GM12878 (cell line): ENCODE measurements around the gene BTBD9. TPM values are rescaled to one million over a fixed set of nuclear protein-coding genes. Genes with fewer than 3 reads are reported as not detected.

Experiments
- ATAC-seq: fragments of 200-7000 bp; cut with Tn5 transposase; 3 replicates; pipeline ENCODE4 v1.9.1; 2020; ENCODE audit warnings: mild to moderate bottlenecking, moderate library complexity
- BruUV-seq: library from RNA; stranded (reverse); fragments of 400-500 nt; replicated peaks from 2 replicates; lab custom pipeline; 2021; lab: Mats Ljungman, UMichigan
- CTCF ChIA-PET: fragments of 300-600 bp; sonication (Branson Sonifier 250); formaldehyde crosslinking; extraction: SDS; loops from one replicate; lab custom pipeline; 2021; ENCODE audit warnings: inconsistent platforms; lab: Yijun Ruan, JAX
- POLR2A ChIA-PET: fragments of 350-600 bp; formaldehyde crosslinking; extraction: SDS; loops from one replicate; lab custom pipeline; 2021; ENCODE audit warnings: inconsistent platforms; lab: Charles Lee
- RAD21 ChIA-PET: fragments of 300-600 bp; sonication (Branson Sonifier 250); formaldehyde crosslinking; loops from one replicate; lab custom pipeline; 2023; ENCODE audit warnings: antibody characterized with exemption; ENCODE audit not compliant: unreplicated experiment; lab: Charles Lee
- SMC1A ChIA-PET: fragments of 300-600 bp; sonication (Branson Sonifier 250); formaldehyde crosslinking; loops from one replicate; lab custom pipeline; 2023; ENCODE audit not compliant: unreplicated experiment, uncharacterized antibody; lab: Charles Lee
- DNase-seq: peaks from one replicate; pipeline ENCODE4 v3.0.0-alpha.2; 2011; ENCODE audit warnings: low read depth, low spot score
- FAIRE-seq: peaks from 3 replicates; lab custom pipeline; 2011; peaks lifted over from hg19 to GRCh38; lab: Jason Lieb, UNC
- H2AFZ ChIP-seq: 2 replicates; pipeline ENCODE4 v1.6.0; 2011; ENCODE audit warnings: low read depth, low read length, control low read depth; ENCODE audit not compliant: control insufficient read depth
- H3K27ac ChIP-seq: 2 replicates; pipeline ENCODE4 v1.5.1; 2011; ENCODE audit warnings: control low read depth; ENCODE audit not compliant: control insufficient read depth, insufficient read depth
- H3K27me3 ChIP-seq, 2 experiments: replicated peaks in 1 of 2; 2 replicates each; pipeline versions ENCODE4 v1.6.0 to v1.6.1; 2011; ENCODE audit warnings: low read length in 1 of 2; ENCODE audit not compliant: control insufficient read depth in 2 of 2, insufficient read depth in 2 of 2
- H3K36me3 ChIP-seq, 2 experiments: 2 replicates each; pipeline ENCODE4 v1.5.1; 2011; ENCODE audit warnings: low read length in 1 of 2; ENCODE audit not compliant: control insufficient read depth in 2 of 2, insufficient read depth in 2 of 2
- H3K4me1 ChIP-seq: 2 replicates; pipeline ENCODE4 v1.6.1; 2011; ENCODE audit warnings: mild to moderate bottlenecking, low read length, moderate library complexity, mixed read lengths; ENCODE audit not compliant: control insufficient read depth, insufficient read depth
- H3K4me2 ChIP-seq: 2 replicates; pipeline ENCODE4 v1.6.0; 2011; ENCODE audit warnings: control low read depth; ENCODE audit not compliant: control insufficient read depth, insufficient read depth
- H3K4me3 ChIP-seq: fragments of 200-600 bp; sonication (generic); 2 replicates; pipeline ENCODE4 v1.5.1; 2016
- H3K79me2 ChIP-seq: 2 replicates; pipeline ENCODE4 v1.6.0; 2011; ENCODE audit warnings: low read length; ENCODE audit not compliant: control insufficient read depth, insufficient read depth
- H3K9ac ChIP-seq: 2 replicates; pipeline ENCODE4 v1.8.0; 2011; ENCODE audit warnings: low read length, control low read depth, mixed read lengths; ENCODE audit not compliant: control insufficient read depth, insufficient read depth
- H3K9me3 ChIP-seq: replicated peaks from 3 replicates; pipeline ENCODE4 v1.5.1; 2011; ENCODE audit warnings: mild to moderate bottlenecking, low read length; ENCODE audit not compliant: control insufficient read depth, insufficient read depth
- H4K20me1 ChIP-seq: 2 replicates; pipeline ENCODE4 v1.6.0; 2011; ENCODE audit not compliant: control insufficient read depth, insufficient read depth
- ATF2 ChIP-seq: IDR thresholded peaks from 2 replicates; pipeline ENCODE4 v1.6.1; 2012; ENCODE audit warnings: low read length, inconsistent platforms
- BCL11A ChIP-seq: IDR thresholded peaks from 2 replicates; pipeline ENCODE4 v1.6.1; 2011; ENCODE audit warnings: low read depth, low read length
- EGR1 ChIP-seq, 2 experiments: IDR thresholded peaks; 1 replicate in 1 of 2; 2 replicates in 1 of 2; pipeline ENCODE4 v1.6.1; 2011 to 2012; ENCODE audit warnings: low read depth in 2 of 2, low read length in 2 of 2, borderline replicate concordance in 1 of 2, mild to moderate bottlenecking in 1 of 2, moderate library complexity in 1 of 2
- FOS ChIP-seq: IDR thresholded peaks from 3 replicates; pipeline ENCODE4 v1.6.1; 2011; ENCODE audit warnings: borderline replicate concordance; ENCODE audit not compliant: insufficient read length; ENCODE audit errors: extremely low read depth
- HSF1 ChIP-seq: fragments of 150-350 bp; IDR thresholded peaks from 2 replicates; pipeline ENCODE4 v1.6.1; 2014; ENCODE audit warnings: mild to moderate bottlenecking, low read depth, low read length
- IKZF2 ChIP-seq, 2 experiments: fragments of 450-650 bp; IDR thresholded peaks; 2 replicates each; pipeline ENCODE4 v1.6.1; 2017; ENCODE audit warnings: mild to moderate bottlenecking in 2 of 2, moderate library complexity in 2 of 2
- NFYB ChIP-seq: IDR thresholded peaks from 2 replicates; pipeline ENCODE4 v1.6.1; 2011; ENCODE audit warnings: low read depth, mild to moderate bottlenecking, low read length, improper control_type of control experiment, moderate library complexity; ENCODE audit not compliant: insufficient read depth
- NRF1 ChIP-seq: conservative IDR thresholded peaks from 2 replicates; pipeline ENCODE4 v1.6.1; 2011; ENCODE audit warnings: mild to moderate bottlenecking, low read depth, low read length, improper control_type of control experiment
- POLR2AphosphoS5 ChIP-seq: IDR thresholded peaks from 2 replicates; pipeline ENCODE4 v1.6.1; 2011; ENCODE audit warnings: mild to moderate bottlenecking, low read length, inconsistent platforms
- SIX5 ChIP-seq: IDR thresholded peaks from 2 replicates; pipeline ENCODE4 v1.6.1; 2011; ENCODE audit warnings: mild to moderate bottlenecking, low read depth, low read length, moderate library complexity; ENCODE audit not compliant: severe bottlenecking
- SUZ12 ChIP-seq: fragments of 200-600 bp; sonication (generic); IDR thresholded peaks from one replicate; pipeline ENCODE4 v1.6.1; 2018; ENCODE audit warnings: antibody characterized with exemption, mild to moderate bottlenecking; ENCODE audit not compliant: unreplicated experiment
- ZBED1 ChIP-seq: IDR thresholded peaks from 2 replicates; pipeline ENCODE4 v1.6.1; 2016; ENCODE audit warnings: borderline replicate concordance
- WGBS: methylation state at CpG from one replicate; pipeline ENCODE4 v1.1.6; 2016; ENCODE audit warnings: low lambda C conversion rate; ENCODE audit not compliant: insufficient replicate concordance, insufficient coverage; ENCODE audit errors: missing lambda C conversion rate; 5-methylcytosine and 5-hydroxymethylcytosine counted together
- in situ Hi-C: fragments of 300-500 bp; cut with MboI; formaldehyde crosslinking; loops from 9 replicates; pipeline ENCODE4 v1.14.3; 2018; ENCODE audit warnings: mixed read lengths
- intact Hi-C: fragments of 100-400 bp; cut with micrococcal nuclease; formaldehyde crosslinking; loops from one replicate; pipeline ENCODE4 v1.14.2; 2022; ENCODE audit not compliant: unreplicated experiment
- polyA plus RNA-seq, 11 experiments: library from polyadenylated mRNA; depleted of rRNA in 4 of 11; unstranded in 6 of 11; stranded (reverse) in 5 of 11; fragments of >200 nt; fragmentation: Nextera tagmentation in 4 of 11; fragmentation: Illumina TruSeq in 1 of 11; extraction: Ambion mirVana in 4 of 11; extraction: Trizol in 1 of 11; gene quantifications; 1 replicate in 1 of 11; 2 replicates in 10 of 11; pipeline versions ENCODE4 v1.2.1 to v1.2.3, GENCODE V29; 2011 to 2016; ENCODE audit warnings: inconsistent platforms in 2 of 11, missing spikeins in 2 of 11, low read depth in 1 of 11
- total RNA-seq, 4 experiments: library from RNA; depleted of rRNA in 3 of 4; stranded (reverse); fragments of >200 nt in 3 of 4; fragmentation: Illumina TruSeq in 1 of 4; extraction: Trizol in 1 of 4; gene quantifications; 2 replicates each; pipeline versions ENCODE4 v1.2.1 to v1.2.3, GENCODE V29; 2013 to 2021
- TF ChIP-seq, protein P1 (sequence below): IDR thresholded peaks from 2 replicates; pipeline ENCODE4 v1.6.1; 2011; ENCODE audit warnings: low read depth, mild to moderate bottlenecking, low read length, moderate library complexity, borderline replicate concordance; ENCODE audit errors: extremely low read depth

The BTBD9 gene
- total and polyA plus RNA-seq, 10 of the 15 experiments (the other 5 are each of a cell fraction or from before 2014, with no cell fraction given), result 0.22 to 8.6 (median 4.6) TPM

DNA sequence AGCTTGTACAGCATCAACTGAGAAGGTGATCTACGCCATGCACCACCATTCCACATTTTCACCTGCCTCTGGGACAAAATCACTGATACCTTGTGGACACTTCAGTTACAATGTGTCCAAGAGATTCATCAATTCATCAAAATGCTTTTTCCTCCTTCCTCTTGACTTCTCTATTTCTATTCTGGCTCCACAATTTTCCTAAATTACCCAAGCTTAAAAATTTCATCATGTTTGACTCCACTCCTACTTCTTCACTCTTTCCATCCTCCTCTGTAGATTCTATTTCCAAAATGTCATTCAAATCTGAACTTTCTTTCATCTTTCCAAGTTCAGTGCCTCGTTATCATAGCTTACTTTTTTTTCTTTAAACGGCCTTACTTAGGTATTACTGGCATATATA lies 172.2 kb downstream of the BTBD9 start (continued):
- TF ChIP-seq NRF1 (no peak), POLR2AphosphoS5 (no peak), EGR1 (IDR thresholded peaks at IDR 0.05; ENCODE audit: borderline replicate concordance in 1 of 2, low read depth in 2 of 2, low read length in 2 of 2) (no peak)

DNA sequence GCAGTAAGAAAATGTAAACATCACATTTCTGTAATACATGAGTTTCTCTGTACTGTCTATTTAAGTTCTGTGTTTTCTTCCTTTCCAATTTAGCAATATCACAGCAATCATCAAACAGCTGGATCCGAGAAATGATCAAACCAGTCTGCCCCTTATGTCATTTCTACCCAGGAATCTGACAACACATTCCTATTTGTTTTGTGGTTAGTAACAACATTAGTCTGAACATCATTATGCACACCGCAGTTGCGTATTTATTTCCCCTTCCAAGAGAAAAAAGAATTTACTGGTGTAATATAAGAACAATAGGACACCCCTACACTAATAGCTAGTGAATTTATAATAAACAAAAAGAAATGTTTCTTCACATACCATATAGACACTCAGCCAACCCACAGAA lies 179.5 kb downstream of the BTBD9 start:
- no peak for ATAC-seq
- H3K4me3 ChIP-seq, result no peak overlapping the region
- TF ChIP-seq FOS, result no peak
- intact Hi-C loops (no loop called here), in situ Hi-C loops (no loop called here)
- ChIA-PET POLR2A (interaction anchor here (1.2 kb wide), 1 partner anchor 11 kb away, joined by 3 read pairs; no protein-coding TSS in a partner anchor), RAD21 (no interaction called here), CTCF (interaction anchor here (0.7 to 1.3 kb wide), 2 partner anchors 12 to 16 kb away, joined by 3 read pairs; no protein-coding TSS in a partner anchor), SMC1A (interaction anchor here (1.5 to 1.6 kb wide), 2 partner anchors 13 to 18 kb away, joined by 3 to 5 read pairs; no protein-coding TSS in a partner anchor)
- no peak overlapping the region for H3K9ac ChIP-seq
- H3K9me3 ChIP-seq, result no peaks in the 10 kb centered on the region; the same call in 2 of the 3 replicates
- BruUV-seq, result no TSS peak
- H3K79me2 ChIP-seq, result no peaks in the 10 kb centered on the region
- no peak for DNase-seq
- H3K4me2 ChIP-seq, result no peak overlapping the region
- no peaks in the 10 kb centered on the region for H3K4me1 ChIP-seq
- no peak overlapping the region for H3K27ac ChIP-seq
- no peak for FAIRE-seq
- no peaks in the 10 kb centered on the region for H4K20me1 ChIP-seq
- no peaks in the 10 kb centered on the region for H3K36me3 ChIP-seq
- no peak overlapping the region for H2AFZ ChIP-seq
- H3K27me3 ChIP-seq, result no peaks in the 10 kb centered on the region
- 96% methylated on average over 3 of the region's 3 CpGs for WGBS

DNA sequence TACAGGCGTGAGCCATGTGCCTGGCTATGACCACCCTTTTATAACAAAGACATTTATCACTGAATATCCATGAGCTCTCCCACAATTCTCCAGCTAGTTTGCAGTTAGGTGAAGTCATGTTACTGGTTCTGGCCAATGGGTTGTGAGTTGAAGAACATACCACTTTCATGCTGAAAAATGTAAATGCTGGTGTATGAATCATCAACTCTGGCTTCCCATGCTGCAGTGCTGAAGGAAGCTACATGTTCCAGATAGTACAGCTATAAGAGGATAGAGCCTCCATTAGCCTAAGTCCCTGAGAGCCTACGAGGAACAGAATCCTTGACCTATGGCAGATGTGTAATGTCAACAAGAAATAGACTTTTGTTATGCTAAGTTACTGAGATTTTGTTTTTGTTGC lies 180.4 kb downstream of the BTBD9 start:
- ATAC-seq (no peak), FAIRE-seq (no peak), DNase-seq (no peak)
- CTCF ChIA-PET, result interaction anchor here (1.3 kb wide), 1 partner anchor 35 kb away, joined by 3 read pairs; no protein-coding TSS in a partner anchor
- Histone ChIP-seq H3K4me3 (no peak overlapping the region), H3K9me3 (no peaks in the 10 kb centered on the region; the same call in 2 of the 3 replicates), H3K4me1 (no peaks in the 10 kb centered on the region), H4K20me1 (no peaks in the 10 kb centered on the region), H2AFZ (no peak overlapping the region), H3K9ac (no peak overlapping the region), H3K27me3 (no peaks in the 10 kb centered on the region), H3K27ac (no peak overlapping the region), H3K79me2 (no peaks in the 10 kb centered on the region), H3K36me3 (no peaks in the 10 kb centered on the region), H3K4me2 (no peak overlapping the region)
- RAD21 ChIA-PET, result no interaction called here
- SMC1A ChIA-PET, result interaction anchor here (0.8 to 1.6 kb wide), 3 partner anchors 12 to 229 kb away, joined by 3 to 5 read pairs (median 3); no protein-coding TSS in a partner anchor
- in situ Hi-C loops (no loop called here), intact Hi-C loops (no loop called here)
- WGBS, result 56% methylated on average over 2 of the region's 2 CpGs
- no TSS peak for BruUV-seq
- POLR2A ChIA-PET, result interaction anchor here (1.2 kb wide), 1 partner anchor 10 kb away, joined by 3 read pairs; no protein-coding TSS in a partner anchor
- TF ChIP-seq, protein P1, sequence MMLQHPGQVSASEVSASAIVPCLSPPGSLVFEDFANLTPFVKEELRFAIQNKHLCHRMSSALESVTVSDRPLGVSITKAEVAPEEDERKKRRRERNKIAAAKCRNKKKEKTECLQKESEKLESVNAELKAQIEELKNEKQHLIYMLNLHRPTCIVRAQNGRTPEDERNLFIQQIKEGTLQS, result no peak
- TF ChIP-seq SIX5 (no peak), SUZ12 (no peak), BCL11A (no peak), ATF2 (no peak), ZBED1 (no peak), HSF1 (no peak), IKZF2 (IDR thresholded peaks at IDR 0.05) (no peak), NFYB (no peak)
